ENCODE results near the gene SLN.

GRCh38 chr11:107659310-107659709 lies 52.5 kb downstream of the SLN start:
- TF ChIP-seq CTCF (IDR thresholded peaks at IDR 0.05; ENCODE audit: poor library complexity) (no peak), EZH2phosphoT487 (IDR thresholded peaks at IDR 0.05; ENCODE audit: low read depth, severe bottlenecking, unreplicated experiment) (no peak)

All from hepatocyte (in vitro differentiated cells).